ENCODE data around the gene HSPA1A.

HSPA1A gene

GRCh38 chr6:31769684-31770371 lies 45.5 kb upstream of the HSPA1A start:
- H3K9me3 Mint-ChIP-seq = no peaks in the 10 kb centered on the region
- peaks cover 3% of the 10 kb centered on the region for H3K27me3 Mint-ChIP-seq (ENCODE audit: low read depth, poor library complexity)
- peak; percentile 47 for TF ChIP-seq CTCF (IDR thresholded peaks at IDR 0.05)
- H3K27ac Mint-ChIP-seq = no peak overlapping the region
- H3K4me3 Mint-ChIP-seq = no peak overlapping the region
- H3K4me1 Mint-ChIP-seq = peaks cover 14% of the 10 kb centered on the region
- DNase-seq = peak; percentile 41
- no peaks in the 10 kb centered on the region for H3K36me3 Mint-ChIP-seq (ENCODE audit: low read depth)

- Mint-ChIP-seq H3K4me3 (no peak overlapping the region), H3K9me3 (no peaks in the 10 kb centered on the region), H3K27ac (no peak overlapping the region), H3K27me3 (ENCODE audit: low read depth, poor library complexity) (peaks cover 3% of the 10 kb centered on the region), H3K36me3 (ENCODE audit: low read depth) (no peaks in the 10 kb centered on the region), H3K4me1 (peaks cover 22% of the 10 kb centered on the region)
- no peak for TF ChIP-seq CTCF (IDR thresholded peaks at IDR 0.05)
- no peak for DNase-seq
Observed at GRCh38 chr6:31770860-31771259, 44.5 kb upstream of the HSPA1A start.

- Mint-ChIP-seq H3K36me3 (ENCODE audit: low read depth) (no peaks in the 10 kb centered on the region), H3K4me3 (no peak overlapping the region), H3K4me1 (peaks cover 23% of the 10 kb centered on the region), H3K27me3 (ENCODE audit: low read depth, poor library complexity) (peaks cover 3% of the 10 kb centered on the region), H3K27ac (no peak overlapping the region), H3K9me3 (no peaks in the 10 kb centered on the region)
- no peak for TF ChIP-seq CTCF (IDR thresholded peaks at IDR 0.05)
- no peak for DNase-seq
Observed at GRCh38 chr6:31771992-31772358, 43.4 kb upstream of the HSPA1A start.

- Mint-ChIP-seq H3K9me3 (no peaks in the 10 kb centered on the region), H3K4me3 (no peak overlapping the region), H3K4me1 (peaks cover 27% of the 10 kb centered on the region), H3K27ac (peak overlapping the region; percentile 36), H3K27me3 (ENCODE audit: low read depth, poor library complexity) (no peaks in the 10 kb centered on the region), H3K36me3 (ENCODE audit: low read depth) (no peaks in the 10 kb centered on the region)
- no peak for TF ChIP-seq CTCF (IDR thresholded peaks at IDR 0.05)
- DNase-seq = no peak
Observed at GRCh38 chr6:31775184-31775583, 40.2 kb upstream of the HSPA1A start.

- Mint-ChIP-seq H3K27me3 (ENCODE audit: low read depth, poor library complexity) (no peaks in the 10 kb centered on the region), H3K4me3 (no peak overlapping the region), H3K4me1 (peaks cover 27% of the 10 kb centered on the region), H3K27ac (peak overlapping the region; percentile 36), H3K9me3 (no peaks in the 10 kb centered on the region), H3K36me3 (ENCODE audit: low read depth) (peaks cover under 1% of the 10 kb centered on the region)
- TF ChIP-seq CTCF (IDR thresholded peaks at IDR 0.05) = no peak
- DNase-seq = no peak
Observed at GRCh38 chr6:31775633-31776484, 39.5 kb upstream of the HSPA1A start.
